ENCODE results near the gene SPEN.

- TF ChIP-seq POLR2A (IDR thresholded peaks at IDR 0.05) = no peak
- TF ChIP-seq, protein P1, sequence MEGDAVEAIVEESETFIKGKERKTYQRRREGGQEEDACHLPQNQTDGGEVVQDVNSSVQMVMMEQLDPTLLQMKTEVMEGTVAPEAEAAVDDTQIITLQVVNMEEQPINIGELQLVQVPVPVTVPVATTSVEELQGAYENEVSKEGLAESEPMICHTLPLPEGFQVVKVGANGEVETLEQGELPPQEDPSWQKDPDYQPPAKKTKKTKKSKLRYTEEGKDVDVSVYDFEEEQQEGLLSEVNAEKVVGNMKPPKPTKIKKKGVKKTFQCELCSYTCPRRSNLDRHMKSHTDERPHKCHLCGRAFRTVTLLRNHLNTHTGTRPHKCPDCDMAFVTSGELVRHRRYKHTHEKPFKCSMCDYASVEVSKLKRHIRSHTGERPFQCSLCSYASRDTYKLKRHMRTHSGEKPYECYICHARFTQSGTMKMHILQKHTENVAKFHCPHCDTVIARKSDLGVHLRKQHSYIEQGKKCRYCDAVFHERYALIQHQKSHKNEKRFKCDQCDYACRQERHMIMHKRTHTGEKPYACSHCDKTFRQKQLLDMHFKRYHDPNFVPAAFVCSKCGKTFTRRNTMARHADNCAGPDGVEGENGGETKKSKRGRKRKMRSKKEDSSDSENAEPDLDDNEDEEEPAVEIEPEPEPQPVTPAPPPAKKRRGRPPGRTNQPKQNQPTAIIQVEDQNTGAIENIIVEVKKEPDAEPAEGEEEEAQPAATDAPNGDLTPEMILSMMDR (IDR thresholded peaks at IDR 0.05) = no peak
Observed at GRCh38 chr1:15870421-15870820, 22.9 kb downstream of the SPEN start.
